Nephron progenitor cell (in vitro differentiated cells): Measurements from ENCODE around the gene TSPAN1.

ENCODE experiments used
- DNase-seq: peaks from one replicate; pipeline ENCODE4 v3.0.0; 2021
- H3K27ac Mint-ChIP-seq: 2 replicates; pipeline ENCODE4 v1.8.0; 2021; ENCODE audit warnings: mild to moderate bottlenecking, moderate library complexity, mixed read lengths
- H3K27me3 Mint-ChIP-seq: 2 replicates; pipeline ENCODE4 v1.8.0; 2021; ENCODE audit warnings: mild to moderate bottlenecking, low read depth, mixed read lengths; ENCODE audit not compliant: poor library complexity
- H3K36me3 Mint-ChIP-seq: 2 replicates; pipeline ENCODE4 v1.8.0; 2021; ENCODE audit warnings: low read depth, mixed read lengths
- H3K4me1 Mint-ChIP-seq: 2 replicates; pipeline ENCODE4 v1.8.0; 2021; ENCODE audit warnings: mixed read lengths
- H3K4me3 Mint-ChIP-seq: 2 replicates; pipeline ENCODE4 v1.8.0; 2021; ENCODE audit warnings: mild to moderate bottlenecking, moderate library complexity, mixed read lengths
- H3K9me3 Mint-ChIP-seq: 2 replicates; pipeline ENCODE4 v1.8.0; 2021; ENCODE audit warnings: mild to moderate bottlenecking, moderate library complexity, mixed read lengths
- CTCF ChIP-seq: fragments of 200-600 bp; sonication (generic); IDR thresholded peaks from 2 replicates; pipeline ENCODE4 v1.5.0; 2021; ENCODE audit warnings: antibody characterized with exemption

Gene TSPAN1

DNA sequence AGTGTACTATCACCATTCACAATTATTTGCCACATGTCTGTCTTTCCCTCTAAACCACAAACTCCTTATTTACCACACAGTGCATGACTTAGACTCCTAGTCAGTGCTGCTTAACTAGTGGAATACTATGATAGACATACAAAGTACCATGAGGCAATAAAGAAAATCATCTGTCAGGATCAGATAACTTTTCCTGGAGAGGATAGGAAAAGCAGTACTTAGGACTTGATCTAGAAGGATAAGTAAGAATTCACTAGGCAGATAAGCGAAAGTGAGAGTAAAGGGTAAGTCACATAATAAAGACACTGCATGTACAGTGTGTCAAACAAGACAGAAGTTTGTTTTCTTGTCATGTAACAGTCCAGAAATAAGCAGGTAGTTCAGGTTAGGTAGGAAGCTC, 21.2 kb upstream of the TSPAN1 start:
- H3K4me1 Mint-ChIP-seq = peaks cover under 1% of the 10 kb centered on the region
- no peak for TF ChIP-seq CTCF
- no peak for DNase-seq
- H3K27me3 Mint-ChIP-seq = peaks cover 5% of the 10 kb centered on the region
- H3K27ac Mint-ChIP-seq = no peak overlapping the region
- no peaks in the 10 kb centered on the region for H3K36me3 Mint-ChIP-seq
- H3K9me3 Mint-ChIP-seq = no peaks in the 10 kb centered on the region
- H3K4me3 Mint-ChIP-seq = no peak overlapping the region

GRCh38 chr1:46157916-46158311, 17.0 kb upstream of the TSPAN1 start:
- Mint-ChIP-seq H3K4me3 (no peak overlapping the region), H3K4me1 (no peaks in the 10 kb centered on the region), H3K9me3 (no peaks in the 10 kb centered on the region), H3K27me3 (peaks cover 8% of the 10 kb centered on the region), H3K36me3 (no peaks in the 10 kb centered on the region), H3K27ac (no peak overlapping the region)
- no peak for TF ChIP-seq CTCF
- no peak for DNase-seq

DNA sequence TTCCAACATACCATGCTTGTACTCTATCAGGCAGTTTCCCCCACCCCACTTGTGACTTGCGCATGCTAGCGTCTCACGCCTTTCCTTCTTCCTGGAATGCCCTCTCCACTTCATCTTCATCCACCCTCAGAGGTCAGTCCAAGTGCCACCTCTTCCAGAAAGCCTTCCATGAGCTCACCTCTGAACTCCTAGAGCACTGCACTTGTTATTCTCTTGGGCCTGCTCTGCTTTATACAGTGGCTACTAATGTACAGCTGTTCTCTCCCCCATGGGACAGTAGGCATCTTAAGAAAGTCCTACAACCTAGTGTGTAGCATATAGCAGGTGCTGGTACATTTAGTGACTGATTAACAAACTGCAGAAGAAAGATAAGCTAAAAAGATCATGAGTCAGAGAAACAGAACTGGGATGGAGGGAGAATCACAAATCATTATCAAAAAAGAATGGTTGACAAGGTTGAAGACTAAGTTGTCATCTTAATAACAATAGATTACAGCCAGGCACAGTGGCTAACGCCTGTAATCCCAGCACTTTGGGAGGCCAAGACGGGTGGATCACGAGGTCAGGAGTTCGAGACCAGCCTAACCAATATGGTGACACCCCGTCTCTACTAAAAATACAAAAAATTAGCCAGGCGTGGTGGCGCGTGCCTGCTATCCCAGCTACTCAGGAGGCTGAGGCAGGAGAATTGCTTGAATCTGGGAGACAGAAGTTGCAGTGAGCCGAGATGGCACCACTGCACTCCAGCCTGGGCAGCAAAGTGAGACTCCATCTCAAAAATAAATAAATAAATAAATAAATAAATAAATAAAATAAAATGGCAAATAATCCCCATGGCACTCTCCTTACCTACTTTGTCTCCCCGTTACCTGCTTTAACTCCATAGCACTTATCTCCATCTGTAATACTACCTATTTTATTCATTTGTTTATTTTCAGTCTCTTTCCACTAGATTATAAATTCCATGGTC, 16.3 kb upstream of the TSPAN1 start:
- Mint-ChIP-seq H3K4me3 (no peak overlapping the region), H3K36me3 (no peaks in the 10 kb centered on the region), H3K4me1 (no peaks in the 10 kb centered on the region), H3K27ac (no peak overlapping the region), H3K27me3 (peaks cover 9% of the 10 kb centered on the region), H3K9me3 (no peaks in the 10 kb centered on the region)
- DNase-seq = no peak
- TF ChIP-seq CTCF = no peak

GRCh38 chr1:46159516-46159915, 15.4 kb upstream of the TSPAN1 start:
- Mint-ChIP-seq H3K4me1 (no peaks in the 10 kb centered on the region), H3K36me3 (no peaks in the 10 kb centered on the region), H3K27me3 (peaks cover 14% of the 10 kb centered on the region), H3K4me3 (no peak overlapping the region), H3K9me3 (no peaks in the 10 kb centered on the region), H3K27ac (no peak overlapping the region)
- TF ChIP-seq CTCF = no peak
- DNase-seq = no peak

DNA sequence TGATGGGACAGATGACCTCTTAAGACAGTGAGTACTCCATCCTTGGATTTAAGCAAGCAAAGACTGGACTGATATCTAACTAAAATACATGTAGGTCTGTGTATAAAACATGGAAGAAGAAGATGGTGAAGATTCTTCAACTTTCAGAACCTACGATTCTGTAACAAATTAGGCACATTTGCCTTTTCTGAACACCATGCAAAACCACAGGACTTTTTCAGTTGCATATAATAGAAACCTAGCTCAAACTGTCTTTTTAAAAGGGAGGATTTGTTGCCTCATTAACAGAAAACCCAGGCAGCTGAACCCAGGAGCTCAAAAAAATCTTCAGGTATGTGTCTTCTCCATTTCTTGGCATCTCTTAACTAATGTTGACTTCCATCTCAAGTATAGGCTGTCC, 14.7 kb upstream of the TSPAN1 start:
- H3K9me3 Mint-ChIP-seq = no peaks in the 10 kb centered on the region
- peaks cover 20% of the 10 kb centered on the region for H3K27me3 Mint-ChIP-seq
- no peak overlapping the region for H3K4me3 Mint-ChIP-seq
- TF ChIP-seq CTCF = no peak
- H3K4me1 Mint-ChIP-seq = no peaks in the 10 kb centered on the region
- DNase-seq = no peak
- no peaks in the 10 kb centered on the region for H3K36me3 Mint-ChIP-seq
- no peak overlapping the region for H3K27ac Mint-ChIP-seq
